DMS153 (cell line): ENCODE measurements around the gene BMP10.

Experiments used
- DNase-seq: peaks from one replicate; lab custom pipeline; 2025; lab: John Stamatoyannopoulos, UW

The BMP10 gene

GRCh38 chr2:68817306-68817705, 53.9 kb downstream of the BMP10 start:
- no peak for DNase-seq
